Urinary bladder (tissue), 4 donors: ENCODE results near the gene DIS3L2. TPM values are rescaled to one million over a fixed set of nuclear protein-coding genes. Genes with fewer than 3 reads are reported as not detected.
A peak's percentile ranks its signal among the peaks of the same experiment; 100 is the strongest.

Experiments
- DNase-seq: peaks from one replicate; pipeline ENCODE4 v3.0.0-alpha.2; 2015; ENCODE audit errors: extremely low spot score
- H3K27ac ChIP-seq: one replicate; pipeline ENCODE4 v1.5.1; 2013; ENCODE audit warnings: low read depth, mild to moderate bottlenecking, moderate library complexity
- H3K36me3 ChIP-seq: one replicate; pipeline ENCODE4 v1.6.1; 2013; ENCODE audit warnings: mild to moderate bottlenecking, moderate library complexity; ENCODE audit not compliant: insufficient read depth
- H3K4me1 ChIP-seq: one replicate; pipeline ENCODE4 v1.6.1; 2013; ENCODE audit warnings: mild to moderate bottlenecking, moderate library complexity; ENCODE audit not compliant: insufficient read depth
- H3K4me3 ChIP-seq: one replicate; pipeline ENCODE4 v1.5.1; 2013; ENCODE audit warnings: low read depth, low read length
- WGBS: extraction: QIAGEN DNeasy Blood & Tissue Kit; methylation state at CpG from one replicate; pipeline ENCODE4 v1.1.7; 2013; 5-methylcytosine and 5-hydroxymethylcytosine counted together
- polyA plus RNA-seq: library from polyadenylated mRNA; stranded (reverse); fragments of 200-250 nt; gene quantifications from one replicate; pipeline ENCODE4 v1.2.3, GENCODE V29; 2013
- total RNA-seq: library from RNA; depleted of rRNA; stranded (reverse); fragments of >200 nt; gene quantifications from one replicate; pipeline ENCODE4 v1.2.3, GENCODE V29; 2014
- donor health status: healthy with polysubstance abuse.
- donor health status: healthy.

The DIS3L2 gene
- total and polyA plus RNA-seq, 2 donors, result 15.0 to 33.6 TPM

- Histone ChIP-seq H3K4me1 (no peaks in the 10 kb centered on the region), H3K4me3 (no peak overlapping the region), H3K36me3 (no peaks in the 10 kb centered on the region), H3K27ac (no peak overlapping the region)
- no peak for DNase-seq
- 38% methylated on average over 8 of the region's 8 CpGs for WGBS
These were observed 36.6 kb upstream of the DIS3L2 start for GRCh38 chr2:231924889-231925275.

GRCh38 chr2:231925303-231926179 is 36.0 kb upstream of the DIS3L2 start:
- DNase-seq, result no peak
- Histone ChIP-seq H3K4me1 (no peaks in the 10 kb centered on the region), H3K27ac (no peak overlapping the region), H3K36me3 (no peaks in the 10 kb centered on the region), H3K4me3 (peak overlapping the region; percentile 19)
- whole genome bisulfite sequencing, result under 1% methylated on average over 96 of the region's 96 CpGs

- Histone ChIP-seq H3K4me1 (no peaks in the 10 kb centered on the region), H3K4me3 (peak within 1 kb of the TSS; percentile 19), H3K36me3 (no peaks in the 10 kb centered on the region), H3K27ac (no peak within 1 kb of the TSS)
- under 1% methylated on average over 54 of the region's 54 CpGs for WGBS
- peak; percentile 50 for DNase-seq
These were observed 35.3 kb upstream of the DIS3L2 start, which contains the start of gene NPPC for GRCh38 chr2:231926180-231926741. Gene NPPC (minus strand): TSS chr2:231926396. CDS start chr2:231926249, 147 bp downstream.

DNA sequence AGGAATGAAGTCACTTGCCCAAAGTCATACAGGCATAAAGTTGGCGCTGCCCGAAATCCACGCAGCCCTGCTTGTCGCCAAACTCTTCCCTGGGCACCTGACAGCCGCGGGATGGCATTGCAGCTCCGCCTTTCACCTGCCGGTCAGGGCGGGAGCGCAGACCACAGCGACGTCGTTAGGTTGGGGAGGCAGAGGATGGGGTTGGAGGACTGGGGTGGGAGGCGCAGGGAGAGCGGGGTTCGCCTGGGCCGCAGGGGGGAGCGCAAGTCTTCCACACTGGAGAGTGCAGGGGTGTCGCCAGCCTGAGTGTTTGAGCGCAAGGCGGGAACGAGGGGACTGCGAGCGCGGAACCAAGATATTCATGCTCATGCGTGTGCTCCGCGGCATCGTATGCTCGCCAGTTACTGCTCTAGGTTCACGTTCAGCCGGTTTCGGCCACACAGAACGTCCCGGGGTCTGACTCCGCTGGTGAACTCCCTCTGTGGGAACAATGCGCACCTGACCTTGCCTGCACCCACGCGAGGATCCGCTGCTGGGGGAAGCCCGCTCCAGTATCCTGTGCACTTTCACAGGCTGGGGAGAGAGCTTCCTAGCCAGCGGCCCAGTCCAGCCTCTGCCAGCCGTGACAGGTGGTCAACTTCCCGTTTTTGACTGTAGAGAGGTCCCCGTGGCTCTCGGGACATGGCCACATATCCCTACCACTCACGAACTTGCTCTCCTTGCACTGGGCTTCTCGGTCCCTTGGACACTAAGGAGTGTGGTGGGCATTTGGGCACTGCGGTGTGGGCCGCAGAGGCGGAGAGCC is 34.5 kb upstream of the DIS3L2 start:
- WGBS, result 8% methylated on average over 51 of the region's 51 CpGs

DNA sequence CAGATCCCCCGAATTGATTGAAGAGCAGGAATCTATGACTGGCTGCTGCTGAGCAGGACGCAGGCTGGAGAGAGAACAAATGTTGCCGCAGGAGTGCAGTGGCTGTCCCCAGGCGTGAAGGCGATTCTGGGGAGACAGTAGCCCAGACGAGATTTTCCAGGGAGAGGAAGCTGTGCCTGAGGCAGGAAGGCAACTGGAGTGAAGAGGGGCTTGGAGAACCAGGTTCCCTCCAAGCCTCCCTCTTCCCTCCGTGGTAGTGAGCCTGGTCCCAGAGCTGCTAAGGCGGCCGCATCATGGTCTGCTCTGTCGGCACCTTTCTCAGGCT is 34.0 kb upstream of the DIS3L2 start:
- Histone ChIP-seq H3K36me3 (no peaks in the 10 kb centered on the region), H3K4me1 (no peaks in the 10 kb centered on the region), H3K4me3 (no peak overlapping the region), H3K27ac (no peak overlapping the region)
- WGBS, result 65% methylated on average over 10 of the region's 10 CpGs
- no peak for DNase-seq

More for the DNA sequence above, 34.5 kb upstream of the DIS3L2 start:
- DNase-seq, result no peak
- no peaks in the 10 kb centered on the region for H3K36me3 ChIP-seq
- peak overlapping the region; percentile 19 for H3K4me3 ChIP-seq
- H3K4me1 ChIP-seq, result no peaks in the 10 kb centered on the region
- no peak overlapping the region for H3K27ac ChIP-seq

- H3K4me3 ChIP-seq, result no peak overlapping the region
- no peak overlapping the region for H3K27ac ChIP-seq
- no peaks in the 10 kb centered on the region for H3K4me1 ChIP-seq
- 73% methylated on average over 5 of the region's 5 CpGs for WGBS
- H3K36me3 ChIP-seq, result no peaks in the 10 kb centered on the region
- DNase-seq, result no peak
These were observed 33.0 kb upstream of the DIS3L2 start for GRCh38 chr2:231928481-231928880.

- DNase-seq, result no peak
- no peaks in the 10 kb centered on the region for H3K36me3 ChIP-seq
These were observed 32.4 kb upstream of the DIS3L2 start for GRCh38 chr2:231928901-231929725.

GRCh38 chr2:231929961-231930592 is 31.4 kb upstream of the DIS3L2 start:
- no peak for DNase-seq
- no peak overlapping the region for H3K4me3 ChIP-seq
- no peaks in the 10 kb centered on the region for H3K4me1 ChIP-seq
- no peaks in the 10 kb centered on the region for H3K36me3 ChIP-seq
- WGBS, result 36% methylated on average over 11 of the region's 11 CpGs
- H3K27ac ChIP-seq, result no peak overlapping the region

More at GRCh38 chr2:231928901-231929725, 32.4 kb upstream of the DIS3L2 start:
- no peak overlapping the region for H3K4me3 ChIP-seq
- WGBS, result 80% methylated on average over 11 of the region's 11 CpGs
- H3K27ac ChIP-seq, result no peak overlapping the region
- H3K4me1 ChIP-seq, result no peaks in the 10 kb centered on the region

GRCh38 chr2:231930593-231931281 is 30.8 kb upstream of the DIS3L2 start:
- H3K4me3 ChIP-seq, result no peak overlapping the region
- no peak for DNase-seq
- no peaks in the 10 kb centered on the region for H3K36me3 ChIP-seq
- WGBS, result 73% methylated on average over 8 of the region's 8 CpGs
- H3K4me1 ChIP-seq, result no peaks in the 10 kb centered on the region
- H3K27ac ChIP-seq, result no peak overlapping the region

DNA sequence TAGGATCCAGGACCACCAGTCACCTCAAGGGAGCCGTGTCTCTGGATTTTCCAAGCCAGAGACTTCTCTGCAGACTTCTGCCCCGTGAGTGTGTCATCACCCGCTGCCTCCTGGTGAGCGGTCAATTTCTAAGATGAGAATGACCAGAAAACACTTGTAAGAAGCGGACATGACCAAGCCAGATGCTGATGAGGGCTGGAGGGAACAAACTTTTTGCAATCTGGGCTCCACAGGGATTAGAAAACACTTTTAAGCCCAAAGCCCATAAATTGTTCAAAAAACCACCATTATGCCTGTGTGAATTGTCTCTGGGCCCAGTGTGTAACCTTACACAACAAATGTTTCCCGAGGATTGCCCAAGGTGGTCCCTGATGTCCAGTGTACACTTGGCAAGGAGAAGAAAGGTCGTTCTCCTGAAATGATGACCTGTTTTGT is 30.0 kb upstream of the DIS3L2 start:
- WGBS, result 79% methylated on average over 7 of the region's 7 CpGs
- no peak overlapping the region for H3K27ac ChIP-seq

DNA sequence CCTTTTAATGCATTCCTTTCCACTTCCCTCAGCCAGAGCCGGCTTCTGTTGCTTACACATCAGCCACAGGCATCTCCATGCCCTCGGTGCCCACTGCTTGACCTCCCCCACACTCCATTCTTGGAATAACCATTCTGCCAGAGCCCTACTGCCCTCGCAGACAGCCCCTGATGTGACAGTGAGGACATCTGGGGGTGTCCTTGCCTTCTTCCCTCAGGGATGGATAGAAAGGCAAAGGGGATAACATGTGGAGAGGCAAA is 28.9 kb upstream of the DIS3L2 start:
- Histone ChIP-seq H3K27ac (no peak overlapping the region), H3K4me1 (no peaks in the 10 kb centered on the region), H3K4me3 (no peak overlapping the region), H3K36me3 (no peaks in the 10 kb centered on the region)
- WGBS, result 86% methylated on average over 3 of the region's 3 CpGs
- DNase-seq, result no peak

More for the DNA sequence above, 30.0 kb upstream of the DIS3L2 start:
- no peak overlapping the region for H3K4me3 ChIP-seq
- no peaks in the 10 kb centered on the region for H3K36me3 ChIP-seq
- no peak for DNase-seq
- no peaks in the 10 kb centered on the region for H3K4me1 ChIP-seq
